Colon (tissue), 2 donors: Measurements from ENCODE around the gene CILP2.

Source experiments
- FAIRE-seq: peaks from 2 replicates; lab custom pipeline; 2012; peaks lifted over from hg19 to GRCh38; lab: Jason Lieb, UNC
- donor health status: control.
- donor health status: control.

CILP2 gene

DNA sequence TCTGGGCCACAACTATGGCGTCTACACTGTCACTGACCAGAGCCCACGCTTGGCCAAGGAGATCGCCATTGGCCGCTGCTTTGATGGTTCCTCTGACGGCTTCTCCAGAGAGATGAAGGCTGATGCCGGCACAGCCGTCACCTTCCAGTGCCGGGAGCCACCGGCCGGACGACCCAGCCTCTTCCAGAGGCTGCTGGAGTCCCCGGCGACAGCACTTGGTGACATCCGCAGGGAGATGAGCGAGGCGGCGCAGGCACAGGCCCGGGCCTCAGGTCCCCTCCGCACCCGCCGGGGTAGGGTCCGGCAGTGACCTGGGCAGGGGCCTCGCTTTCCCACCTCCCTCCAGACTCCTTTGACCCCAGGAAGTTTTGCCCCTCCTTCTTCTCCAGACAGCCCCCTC lies 7.6 kb downstream of the CILP2 start:
- FAIRE-seq = no peak

DNA sequence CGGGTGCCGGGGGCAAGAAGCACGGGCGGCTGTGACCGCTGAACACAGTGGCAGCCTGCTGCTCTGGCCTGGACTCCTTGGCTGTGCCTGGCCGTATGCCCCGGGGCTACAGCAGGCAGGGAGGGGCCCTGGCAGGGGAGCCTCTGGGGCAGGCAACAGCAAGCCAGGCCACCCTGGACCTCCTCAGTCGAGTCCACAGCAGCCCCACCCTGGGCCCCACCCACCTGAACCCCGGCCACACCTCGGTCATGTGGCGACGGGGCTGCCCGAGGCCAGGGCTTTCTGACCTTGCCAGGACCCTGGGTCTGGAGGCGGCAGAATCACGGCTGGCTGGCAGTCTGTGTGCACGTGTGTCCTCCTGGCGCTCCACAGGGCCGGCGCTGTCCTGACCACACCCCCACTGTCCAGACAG lies 8.7 kb downstream of the CILP2 start:
- FAIRE-seq = no peak

DNA sequence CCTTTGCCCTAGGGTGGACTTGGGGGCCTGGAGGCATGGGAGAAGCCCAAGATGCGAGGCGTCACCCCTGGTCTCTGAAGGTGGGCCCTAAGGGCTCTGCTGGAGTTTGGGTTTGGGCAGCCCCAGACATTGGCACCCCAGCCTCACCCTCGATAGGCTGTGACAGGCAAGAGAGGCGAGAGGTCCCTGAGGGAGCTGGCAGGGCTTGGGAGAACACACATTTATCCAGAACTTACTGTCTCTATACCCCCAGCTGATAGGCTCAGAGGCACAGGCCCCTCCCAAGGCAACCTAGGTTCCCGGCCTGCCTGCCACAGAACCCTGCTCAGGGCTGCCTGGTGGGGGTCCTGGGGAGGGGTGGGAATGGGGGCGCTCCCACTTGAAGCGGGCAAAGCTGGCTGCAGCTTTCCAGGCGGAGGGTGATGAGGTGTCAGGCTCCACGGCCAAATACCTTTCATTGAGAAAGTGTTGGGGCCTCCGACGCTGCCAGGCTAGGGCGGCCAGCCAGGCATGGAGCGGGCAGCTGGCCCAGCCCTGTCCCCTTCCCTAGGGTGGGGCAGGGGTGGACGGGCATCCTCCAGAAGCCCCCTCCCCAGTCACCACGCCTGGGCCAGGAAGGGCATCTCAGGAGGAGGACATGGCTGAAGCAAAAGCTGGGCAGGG lies 9.7 kb downstream of the CILP2 start:
- FAIRE-seq = no peak

DNA sequence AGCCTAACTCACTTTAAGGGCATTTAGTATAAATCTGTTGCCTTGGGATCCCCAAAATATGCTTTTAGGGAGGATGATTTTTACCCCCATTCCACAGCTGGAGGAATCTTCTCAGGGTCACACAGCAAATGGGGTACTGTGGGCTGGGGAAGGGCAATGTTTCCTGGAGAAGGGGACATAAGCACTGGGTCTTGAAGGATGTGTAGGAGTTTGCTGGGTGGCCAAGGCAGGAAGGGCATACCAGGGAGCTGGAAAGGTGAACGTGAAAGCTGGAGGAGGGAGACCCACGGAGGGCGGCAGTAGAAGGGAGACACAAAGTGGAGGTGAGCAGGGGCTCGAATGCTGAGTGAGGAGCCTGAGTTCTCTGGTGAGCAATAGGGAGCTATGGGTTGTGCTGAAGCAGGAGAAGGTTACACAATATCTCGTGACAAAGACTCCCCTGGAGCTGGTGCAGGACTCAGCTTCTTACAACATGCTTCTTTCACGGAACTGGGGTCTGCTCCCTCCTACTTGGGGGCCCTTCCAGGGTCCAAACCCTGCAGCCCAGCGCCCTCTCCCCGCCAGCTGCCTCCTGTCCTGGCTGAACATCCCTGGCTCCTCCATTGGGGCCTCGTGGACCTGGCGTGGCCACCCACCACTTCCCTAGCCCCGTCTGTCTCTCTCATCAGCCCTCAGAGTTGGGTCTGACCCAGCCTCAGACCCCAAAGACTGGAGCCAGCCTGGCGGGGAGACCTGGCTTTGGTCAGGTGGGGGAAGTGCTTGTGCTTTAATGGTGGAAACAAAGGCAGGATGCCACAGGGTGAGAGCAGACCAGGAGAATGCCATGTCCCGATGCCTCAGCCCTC lies 11.1 kb downstream of the CILP2 start:
- no peak for FAIRE-seq

DNA sequence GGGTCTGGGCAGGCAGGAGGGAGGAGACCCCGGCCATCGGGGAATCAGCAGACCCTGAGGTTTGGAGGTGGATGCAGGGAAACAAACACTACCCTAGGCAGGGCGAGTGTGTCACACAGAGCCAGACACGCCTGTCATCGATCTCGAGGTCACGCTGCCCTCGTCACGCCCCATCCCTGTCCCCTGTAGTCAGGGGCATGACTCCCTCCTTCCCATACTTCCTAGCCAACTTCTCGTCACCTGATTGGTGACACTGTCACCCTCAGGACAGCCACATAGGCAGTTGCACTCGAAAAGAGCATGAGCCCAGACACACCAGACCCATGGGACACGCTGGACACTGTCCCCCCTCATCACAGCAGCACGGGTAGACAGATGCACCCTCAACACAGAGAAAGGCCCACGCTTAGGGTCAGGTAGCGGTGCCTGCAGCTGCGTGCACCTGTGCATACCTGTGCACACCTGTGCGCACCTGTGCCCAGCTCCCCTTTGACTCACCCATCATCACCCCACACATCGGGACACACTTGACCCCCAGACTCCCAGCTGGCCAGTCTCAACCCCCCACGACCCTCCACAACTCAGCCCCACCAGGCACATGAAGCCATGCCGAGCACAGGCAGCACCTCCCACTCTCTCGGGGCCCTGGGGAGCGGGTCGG lies 11.9 kb downstream of the CILP2 start:
- no peak for FAIRE-seq

DNA sequence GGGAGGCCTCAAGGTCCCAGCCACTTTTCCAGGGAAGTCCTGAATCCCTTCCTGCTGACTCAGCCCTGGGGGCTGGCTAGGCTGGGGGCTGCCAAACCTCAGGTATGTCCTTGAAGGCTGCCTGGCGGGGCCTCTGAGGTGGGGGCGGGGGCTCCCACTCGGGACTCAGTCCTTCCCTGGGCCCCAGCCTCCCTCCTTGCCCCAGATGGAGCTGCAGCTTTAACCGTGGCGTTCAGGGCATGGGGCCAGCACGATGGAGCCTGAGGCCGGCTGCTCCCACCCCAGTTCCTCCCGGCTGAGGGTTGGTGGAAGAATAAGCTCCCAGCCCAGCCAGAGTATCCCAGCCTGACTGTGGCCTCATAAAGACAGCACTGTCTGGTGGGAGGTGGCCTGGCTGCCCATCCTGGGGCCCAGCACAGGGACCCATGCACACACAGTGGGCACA lies 12.4 kb downstream of the CILP2 start:
- no peak for FAIRE-seq

DNA sequence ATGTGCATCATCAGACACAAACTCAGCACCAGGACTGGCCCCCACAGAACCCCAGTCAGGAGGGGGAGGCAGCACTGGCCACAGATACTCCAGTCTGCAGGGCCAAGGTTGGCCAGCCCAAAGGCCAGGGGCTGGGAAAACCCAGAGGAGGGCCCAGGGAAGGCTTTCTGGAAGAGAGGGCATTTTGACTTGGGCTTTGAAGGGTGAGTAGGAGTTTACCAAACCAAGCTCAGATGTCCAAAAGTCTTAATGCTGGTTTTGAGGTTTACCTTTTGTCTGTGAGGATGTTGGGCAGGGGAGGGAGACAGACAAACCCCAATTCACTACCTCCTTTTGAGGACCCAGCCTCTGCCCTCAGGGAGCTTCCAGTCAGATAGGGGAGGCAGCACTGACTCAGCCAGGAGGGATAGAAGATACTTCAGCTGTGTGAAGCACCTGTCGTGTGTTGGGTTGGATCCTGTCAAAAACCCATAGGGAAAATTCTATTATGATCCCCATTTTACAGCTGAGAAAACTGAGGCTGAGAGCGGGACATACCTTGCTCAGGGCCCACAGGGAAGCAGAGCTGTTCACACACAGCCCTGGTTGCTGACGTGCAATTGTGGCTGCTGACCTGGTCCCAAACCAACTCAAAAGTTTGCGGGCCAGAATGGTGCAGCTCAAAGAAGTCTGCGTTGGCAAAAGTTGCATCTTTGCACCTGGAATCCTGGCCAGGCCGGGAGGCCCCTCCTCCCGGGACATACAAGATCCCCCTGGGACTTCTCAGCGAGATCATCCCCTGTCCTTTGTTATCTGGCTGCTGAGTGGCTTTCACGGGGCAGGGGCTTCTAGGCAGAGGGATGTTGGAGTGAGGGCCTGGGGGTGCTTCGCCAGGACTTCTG lies 13.1 kb downstream of the CILP2 start:
- no peak for FAIRE-seq

DNA sequence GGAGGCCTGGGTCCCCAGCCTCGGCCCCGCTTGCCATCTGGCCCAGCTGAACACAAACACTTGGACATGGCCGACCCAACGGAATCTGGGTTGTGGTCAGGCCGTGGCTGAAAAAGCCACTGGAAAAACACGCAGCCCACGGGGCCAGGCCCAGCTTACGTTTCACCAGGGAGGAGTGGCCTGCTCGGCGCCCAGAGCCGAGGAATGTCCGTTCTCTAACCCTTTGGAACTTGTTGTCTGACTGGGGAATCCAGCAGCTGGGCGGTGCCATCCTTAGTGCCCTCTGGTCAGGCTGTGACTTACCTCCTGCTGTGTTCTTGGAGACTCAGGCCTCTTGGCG lies 13.8 kb downstream of the CILP2 start:
- no peak for FAIRE-seq

DNA sequence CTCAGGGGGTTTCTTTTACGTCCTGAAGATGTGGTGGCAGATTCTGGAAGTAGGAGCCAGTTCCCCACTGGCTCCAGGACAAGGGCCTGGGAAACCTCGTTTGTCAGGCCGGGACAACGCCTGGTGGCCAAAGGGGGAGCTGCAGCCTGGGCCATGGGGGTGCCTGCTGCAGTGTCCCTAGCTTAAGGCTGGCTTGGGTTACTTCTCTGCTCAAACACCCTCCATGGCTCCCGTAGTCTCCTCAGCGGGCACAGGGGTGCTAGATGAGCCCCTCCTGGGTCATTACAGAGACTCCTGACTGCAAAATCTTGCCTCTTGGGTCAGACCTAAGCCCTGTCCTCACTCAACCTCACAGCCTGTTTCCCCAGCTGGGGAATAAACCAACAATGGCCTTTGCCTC lies 14.7 kb downstream of the CILP2 start:
- no peak for FAIRE-seq

DNA sequence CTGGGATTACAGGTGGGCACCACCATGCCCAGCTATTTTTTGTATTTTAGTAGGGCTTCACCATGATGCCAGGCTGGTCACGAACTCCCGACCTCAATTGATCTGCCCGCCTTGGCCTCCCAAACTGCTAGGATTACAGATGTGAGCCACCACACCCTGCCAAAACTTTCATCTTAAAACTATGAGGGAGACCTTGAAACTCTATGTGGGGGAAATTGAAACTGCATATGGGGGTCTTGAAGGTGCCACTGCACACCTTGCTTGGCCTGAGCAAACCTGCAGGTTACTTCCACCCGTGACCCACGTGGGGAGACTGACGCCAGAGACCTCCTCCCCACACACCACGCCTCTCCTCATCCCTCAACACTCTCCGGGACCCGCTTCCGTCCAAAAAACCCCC lies 15.6 kb downstream of the CILP2 start:
- FAIRE-seq = no peak

DNA sequence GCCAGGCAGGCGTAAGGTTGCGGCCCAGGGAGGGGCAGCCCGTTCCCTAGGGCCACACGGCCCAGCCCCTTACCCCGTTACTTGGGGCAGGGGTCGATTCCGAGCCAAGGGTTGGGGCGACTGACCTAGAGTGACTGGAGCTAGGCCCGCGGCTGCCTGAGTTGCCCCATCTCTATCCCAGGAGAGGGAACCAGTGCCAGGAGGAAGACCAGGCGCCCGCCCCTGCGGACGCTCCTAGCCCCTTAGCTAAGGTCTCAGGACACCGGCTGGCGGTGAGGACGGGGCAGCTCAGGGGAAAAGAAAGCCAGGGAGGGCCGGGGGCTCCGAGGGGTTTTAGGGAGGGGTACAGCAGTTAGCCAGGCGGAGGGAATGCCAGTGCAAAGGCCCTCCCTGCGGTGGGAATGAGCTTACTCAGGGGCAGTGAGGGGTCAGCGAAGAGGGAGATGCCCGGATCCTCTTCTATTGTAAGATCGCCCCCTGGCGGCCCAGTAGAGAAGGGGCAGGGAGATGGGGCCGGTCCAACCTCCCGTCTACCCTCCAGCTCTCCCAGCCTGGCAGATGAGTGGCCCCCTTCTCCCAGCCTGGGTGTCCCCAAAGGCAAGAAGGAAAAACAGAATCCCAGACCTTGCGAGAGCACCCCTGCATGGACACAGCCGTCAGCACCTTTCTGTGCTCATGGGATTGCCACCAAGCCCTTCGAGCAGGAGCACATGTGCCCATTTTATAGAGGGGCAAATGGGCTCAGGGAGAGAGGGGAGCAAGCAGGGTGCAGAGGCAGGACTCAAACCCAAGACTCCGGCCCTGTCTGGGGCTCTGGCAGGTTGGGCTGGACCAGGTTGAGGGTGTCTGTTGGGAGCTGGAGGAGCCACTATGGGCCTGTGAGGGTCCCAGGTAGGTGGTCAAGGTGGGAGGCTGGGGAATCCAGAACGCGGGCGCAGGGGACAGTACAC lies 16.3 kb downstream of the CILP2 start:
- no peak for FAIRE-seq

DNA sequence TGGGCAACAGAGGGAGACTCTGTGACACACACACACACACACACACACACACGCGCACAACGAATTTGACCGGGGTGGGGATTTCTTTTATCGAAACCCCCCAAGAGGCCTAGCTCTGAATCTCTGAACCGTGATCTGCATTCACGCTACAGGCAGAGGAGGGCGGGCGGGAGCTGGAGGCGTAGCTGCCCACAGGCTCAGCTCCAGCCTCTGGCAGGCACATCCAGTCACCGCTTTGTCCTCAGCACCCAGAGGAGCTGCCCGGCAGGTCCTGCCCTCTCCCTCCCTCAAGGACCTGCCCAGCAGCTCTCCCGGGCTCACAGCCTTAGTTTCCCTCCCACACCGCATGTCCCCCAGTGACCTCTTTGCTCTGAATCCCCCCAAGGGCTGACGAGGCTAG lies 20.0 kb downstream of the CILP2 start:
- FAIRE-seq = no peak

DNA sequence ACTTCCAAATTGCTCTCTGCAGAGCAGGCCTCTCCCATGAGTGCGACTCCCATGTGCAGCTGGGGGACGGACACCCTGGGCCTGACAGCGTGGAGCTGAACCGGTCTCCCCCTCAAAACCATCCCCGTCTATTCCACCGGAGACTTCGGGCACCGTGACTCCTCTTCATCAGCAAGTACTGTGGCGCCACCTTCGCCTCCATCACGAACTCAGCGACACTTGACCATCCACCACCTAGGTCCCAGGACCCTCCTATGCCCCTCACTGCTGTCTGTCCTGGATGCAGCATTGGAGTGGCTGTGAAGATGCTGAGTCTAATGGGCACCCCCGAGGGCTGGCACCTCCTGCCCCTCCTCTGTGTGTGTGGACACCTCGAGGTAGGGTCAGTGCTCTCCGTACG lies 20.6 kb downstream of the CILP2 start:
- no peak for FAIRE-seq

DNA sequence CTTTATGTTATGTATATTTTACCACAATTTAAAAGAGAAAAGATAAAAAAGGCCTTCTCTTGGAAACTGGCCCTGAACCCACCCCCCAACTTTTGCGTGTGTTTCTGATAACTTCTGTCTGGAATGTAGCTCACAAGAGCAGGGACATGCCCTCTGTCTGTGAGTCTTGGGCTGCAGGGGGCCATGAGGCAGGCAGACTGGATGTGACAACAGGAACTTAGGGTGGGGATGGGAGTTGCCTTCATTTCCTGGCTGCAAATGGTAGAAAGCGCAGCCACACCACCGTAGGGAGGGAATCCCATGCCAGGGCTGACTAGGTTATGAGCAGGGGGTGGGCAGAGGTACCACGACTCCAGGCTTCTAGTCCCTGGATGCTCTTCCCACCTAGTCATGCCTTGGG lies 21.9 kb downstream of the CILP2 start:
- no peak for FAIRE-seq

DNA sequence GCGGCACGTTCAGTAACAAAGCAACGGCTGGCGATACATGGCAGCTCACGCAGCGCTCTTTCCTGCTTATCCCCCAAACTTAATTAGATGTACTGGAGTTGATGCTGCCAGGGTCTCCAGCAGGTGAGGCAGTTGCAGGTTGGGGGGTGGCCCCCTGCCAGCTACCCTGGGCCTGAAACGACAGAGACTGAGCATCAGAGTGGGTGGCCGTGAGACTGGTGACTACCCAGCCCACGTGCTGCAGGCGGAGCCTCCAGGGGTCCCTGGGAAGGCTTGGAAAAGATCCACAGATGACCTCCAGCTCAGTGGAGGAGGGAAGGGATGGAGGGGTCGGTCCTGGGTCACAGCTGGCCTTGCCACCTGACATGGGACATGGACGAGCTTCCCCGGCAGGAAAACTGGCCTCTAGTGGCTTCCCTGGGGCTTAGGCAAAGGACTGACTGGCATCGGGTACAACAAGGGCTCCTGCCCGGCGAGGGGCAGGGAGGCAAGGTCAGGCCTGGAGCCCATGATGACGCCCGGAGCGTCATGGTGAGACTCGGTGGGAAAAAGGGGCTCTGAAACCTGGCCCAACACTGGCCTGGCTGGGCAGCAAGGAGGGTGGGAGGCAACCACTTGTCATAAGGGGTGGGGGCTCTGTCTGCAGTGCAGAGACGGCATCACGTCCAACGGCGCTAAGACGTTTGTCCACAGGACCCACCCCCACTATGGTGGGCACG lies 24.0 kb downstream of the CILP2 start:
- no peak for FAIRE-seq

DNA sequence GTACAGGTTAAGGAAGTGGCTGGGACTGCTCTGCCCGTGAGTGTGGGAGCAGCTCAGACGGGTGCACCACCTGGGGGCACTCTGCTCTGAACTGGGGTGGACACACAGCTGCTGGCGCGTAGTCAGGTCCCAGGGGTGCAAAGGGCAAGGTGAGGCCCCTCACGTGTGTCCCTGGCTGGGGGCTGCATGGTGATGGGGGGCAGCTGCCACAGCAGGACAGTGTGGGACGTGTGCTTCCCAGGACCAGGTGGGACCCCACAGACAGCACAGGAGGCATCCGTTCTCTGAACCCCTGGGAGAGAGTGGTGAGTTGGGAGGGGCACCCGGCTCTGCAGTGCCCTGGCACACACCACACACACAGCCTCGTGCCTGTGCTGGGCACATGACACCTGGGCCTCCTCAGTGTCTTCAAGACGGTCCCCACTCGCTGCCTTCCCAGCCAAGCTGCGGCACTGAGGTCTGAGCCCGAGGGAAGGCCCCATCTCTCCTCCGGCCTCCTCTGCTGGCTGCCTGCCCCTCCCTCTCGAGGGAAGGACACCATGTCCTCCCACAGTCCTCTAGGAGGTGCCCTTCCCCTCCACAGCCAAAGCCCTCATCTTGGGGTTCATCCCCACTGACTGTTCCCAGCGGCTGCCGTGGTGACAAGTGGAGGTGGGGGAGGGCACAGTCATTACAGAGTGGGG lies 24.7 kb downstream of the CILP2 start:
- FAIRE-seq = no peak

DNA sequence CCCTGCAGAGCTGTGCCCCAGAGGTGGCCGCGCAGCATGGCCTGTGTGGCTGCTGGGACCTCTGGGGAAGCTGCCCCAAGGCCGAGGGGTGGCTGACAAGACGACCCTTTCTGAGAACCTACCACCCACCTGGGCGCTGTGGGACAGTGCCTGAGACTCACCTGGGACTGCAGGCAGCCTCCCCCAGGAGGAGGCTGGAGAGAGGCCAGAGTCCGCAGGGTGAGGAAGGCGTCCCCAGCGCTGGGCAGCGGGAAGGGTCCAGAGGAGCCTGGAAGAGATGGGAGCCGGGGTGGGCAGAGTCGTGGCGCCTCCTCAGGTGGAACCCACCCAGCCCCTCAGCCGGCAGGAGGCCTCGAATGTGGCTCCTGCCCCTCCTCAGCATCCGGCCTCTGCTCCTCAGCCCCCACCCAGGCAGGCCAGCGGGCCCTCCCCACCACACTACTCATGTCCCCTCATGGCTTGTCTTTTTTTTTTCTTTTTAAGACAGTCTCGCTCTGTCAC lies 25.3 kb downstream of the CILP2 start:
- no peak for FAIRE-seq

DNA sequence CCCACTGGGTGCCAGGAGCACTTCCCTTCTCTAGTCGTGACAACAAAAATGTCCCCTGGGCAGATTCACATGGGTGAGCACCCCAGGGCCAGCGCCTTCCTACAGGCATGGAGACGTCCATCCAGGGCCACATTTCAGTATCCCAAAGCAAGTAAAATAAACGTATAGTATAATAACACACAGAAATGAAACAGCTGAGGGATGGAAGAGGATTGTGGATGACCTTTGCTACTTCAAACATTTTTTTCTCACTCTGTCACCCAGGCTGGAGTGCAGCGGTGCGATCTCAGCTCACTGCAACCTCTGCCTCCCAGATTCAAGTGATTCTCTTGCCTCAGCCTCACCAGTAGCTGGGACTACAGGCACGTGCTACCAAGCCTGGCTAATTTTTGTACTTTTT lies 28.2 kb downstream of the CILP2 start:
- FAIRE-seq = no peak

DNA sequence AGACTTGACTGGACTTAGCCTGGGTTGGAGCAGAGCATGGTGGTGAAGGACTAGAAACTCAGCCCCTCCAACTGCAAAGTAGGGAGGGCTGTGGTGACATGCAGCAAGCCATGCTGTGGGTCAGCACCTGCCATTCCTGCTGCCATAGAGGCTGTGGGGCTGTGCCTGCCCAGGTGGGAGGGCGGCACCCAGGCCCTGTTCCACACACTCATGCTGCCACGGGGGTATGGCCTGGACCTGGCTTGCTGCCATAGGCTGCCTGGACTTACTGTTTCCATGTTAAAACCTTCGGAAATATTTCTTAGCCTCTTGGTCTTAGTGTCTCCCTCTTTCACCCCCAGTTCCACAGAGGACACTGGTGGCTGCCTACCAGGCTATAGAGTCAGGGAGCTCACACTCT lies 29.3 kb downstream of the CILP2 start:
- no peak for FAIRE-seq
